Erythroblast (primary cell): ENCODE measurements around the gene RPL10.

Experiments used
- GATA1 ChIP-seq: IDR thresholded peaks from 2 replicates; pipeline ENCODE4 v1.6.1; 2011; ENCODE audit warnings: low read depth, mild to moderate bottlenecking, control low read depth, low read length, moderate library complexity
- POLR2A ChIP-seq: IDR thresholded peaks from 2 replicates; pipeline ENCODE4 v1.6.1; 2011; ENCODE audit warnings: mild to moderate bottlenecking, low read length

DNA sequence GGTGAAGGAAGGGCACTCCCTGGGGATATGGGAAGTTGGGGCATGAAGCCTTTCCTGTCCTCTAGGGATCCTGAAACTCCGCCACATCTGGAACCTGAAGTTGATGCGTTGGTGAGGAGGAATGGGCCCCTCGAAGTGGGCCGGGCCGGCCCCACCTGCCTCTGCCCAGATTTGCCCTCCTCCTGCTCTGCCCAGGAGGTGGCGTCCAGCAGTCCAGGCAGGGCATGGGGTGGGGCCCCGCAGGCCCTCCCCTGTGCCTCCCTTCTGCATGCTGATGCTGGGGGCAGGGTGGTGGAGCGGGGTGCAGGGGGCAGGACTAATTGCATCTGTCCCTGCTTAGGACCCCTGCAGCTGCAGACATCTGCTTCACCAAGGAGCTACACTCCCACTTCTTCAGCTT, 15.0 kb downstream of the RPL10 start:
- no peak for TF ChIP-seq POLR2A
- no peak for TF ChIP-seq GATA1
